ENCODE measurements around the gene NSMF.

DNA sequence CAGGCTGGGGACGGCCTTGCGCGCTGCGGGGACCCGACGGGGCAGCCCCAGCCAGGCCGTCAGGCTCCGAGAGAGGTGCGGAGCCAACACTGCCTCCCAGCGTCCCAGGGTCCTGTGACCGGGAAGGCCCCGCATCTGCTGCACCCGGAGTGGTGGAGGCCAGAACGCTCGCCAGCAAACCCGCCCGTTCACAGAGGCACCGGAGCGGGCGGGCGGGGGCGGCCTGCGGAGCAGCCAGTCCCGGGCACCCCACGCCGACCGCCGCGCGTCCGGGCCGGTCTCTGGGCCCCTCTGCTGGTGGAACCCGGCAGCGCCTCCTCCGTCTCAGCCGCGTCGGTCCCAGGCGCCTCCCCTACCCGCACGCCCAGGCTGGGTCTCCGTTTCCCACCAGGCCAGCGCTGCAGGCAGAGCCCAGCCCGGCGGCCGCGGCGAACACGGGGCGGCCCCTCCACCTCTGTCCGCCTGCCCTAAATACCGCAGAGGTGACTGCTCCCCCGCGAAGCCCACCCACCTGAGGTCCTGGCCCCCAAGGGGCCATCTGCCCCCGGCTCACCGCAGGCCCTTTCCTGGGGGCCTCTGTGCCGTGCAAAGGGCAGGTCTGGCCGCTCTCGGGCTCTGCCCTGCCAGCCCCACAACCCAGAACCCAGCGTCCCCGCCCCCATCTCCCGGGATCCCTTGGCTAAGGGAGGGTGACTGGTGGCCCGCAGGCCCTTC lies 52.1 kb downstream of the NSMF start:
- TF ChIP-seq, protein P1, sequence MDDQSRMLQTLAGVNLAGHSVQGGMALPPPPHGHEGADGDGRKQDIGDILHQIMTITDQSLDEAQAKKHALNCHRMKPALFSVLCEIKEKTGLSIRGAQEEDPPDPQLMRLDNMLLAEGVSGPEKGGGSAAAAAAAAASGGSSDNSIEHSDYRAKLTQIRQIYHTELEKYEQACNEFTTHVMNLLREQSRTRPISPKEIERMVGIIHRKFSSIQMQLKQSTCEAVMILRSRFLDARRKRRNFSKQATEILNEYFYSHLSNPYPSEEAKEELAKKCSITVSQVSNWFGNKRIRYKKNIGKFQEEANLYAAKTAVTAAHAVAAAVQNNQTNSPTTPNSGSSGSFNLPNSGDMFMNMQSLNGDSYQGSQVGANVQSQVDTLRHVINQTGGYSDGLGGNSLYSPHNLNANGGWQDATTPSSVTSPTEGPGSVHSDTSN (IDR thresholded peaks at IDR 0.05; ENCODE audit: insufficient replicate concordance, low read depth, low read length) = no peak
- TF ChIP-seq, protein P2, sequence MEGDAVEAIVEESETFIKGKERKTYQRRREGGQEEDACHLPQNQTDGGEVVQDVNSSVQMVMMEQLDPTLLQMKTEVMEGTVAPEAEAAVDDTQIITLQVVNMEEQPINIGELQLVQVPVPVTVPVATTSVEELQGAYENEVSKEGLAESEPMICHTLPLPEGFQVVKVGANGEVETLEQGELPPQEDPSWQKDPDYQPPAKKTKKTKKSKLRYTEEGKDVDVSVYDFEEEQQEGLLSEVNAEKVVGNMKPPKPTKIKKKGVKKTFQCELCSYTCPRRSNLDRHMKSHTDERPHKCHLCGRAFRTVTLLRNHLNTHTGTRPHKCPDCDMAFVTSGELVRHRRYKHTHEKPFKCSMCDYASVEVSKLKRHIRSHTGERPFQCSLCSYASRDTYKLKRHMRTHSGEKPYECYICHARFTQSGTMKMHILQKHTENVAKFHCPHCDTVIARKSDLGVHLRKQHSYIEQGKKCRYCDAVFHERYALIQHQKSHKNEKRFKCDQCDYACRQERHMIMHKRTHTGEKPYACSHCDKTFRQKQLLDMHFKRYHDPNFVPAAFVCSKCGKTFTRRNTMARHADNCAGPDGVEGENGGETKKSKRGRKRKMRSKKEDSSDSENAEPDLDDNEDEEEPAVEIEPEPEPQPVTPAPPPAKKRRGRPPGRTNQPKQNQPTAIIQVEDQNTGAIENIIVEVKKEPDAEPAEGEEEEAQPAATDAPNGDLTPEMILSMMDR (IDR thresholded peaks at IDR 0.05 in 2 of 3, conservative IDR thresholded peaks at IDR 0.05 in 1 of 3; ENCODE audit: control insufficient read depth in 2 of 3, extremely low read depth in 1 of 3, insufficient read depth in 1 of 3, low read depth in 3 of 3, low read length in 3 of 3) = peak; percentile 54 to 73 (median 71); a peak in 5 of 6 replicates
- no peak for TF ChIP-seq NR2C2 (IDR thresholded peaks at IDR 0.05; ENCODE audit: borderline replicate concordance, control insufficient read depth, insufficient read length, low read depth)
- TF ChIP-seq POLR2AphosphoS5 (IDR thresholded peaks at IDR 0.05; ENCODE audit: low read length) = no peak
- no peak for TF ChIP-seq MEF2B (IDR thresholded peaks at IDR 0.05; ENCODE audit: partially characterized antibody, poor library complexity, severe bottlenecking)
- TF ChIP-seq, protein P3, sequence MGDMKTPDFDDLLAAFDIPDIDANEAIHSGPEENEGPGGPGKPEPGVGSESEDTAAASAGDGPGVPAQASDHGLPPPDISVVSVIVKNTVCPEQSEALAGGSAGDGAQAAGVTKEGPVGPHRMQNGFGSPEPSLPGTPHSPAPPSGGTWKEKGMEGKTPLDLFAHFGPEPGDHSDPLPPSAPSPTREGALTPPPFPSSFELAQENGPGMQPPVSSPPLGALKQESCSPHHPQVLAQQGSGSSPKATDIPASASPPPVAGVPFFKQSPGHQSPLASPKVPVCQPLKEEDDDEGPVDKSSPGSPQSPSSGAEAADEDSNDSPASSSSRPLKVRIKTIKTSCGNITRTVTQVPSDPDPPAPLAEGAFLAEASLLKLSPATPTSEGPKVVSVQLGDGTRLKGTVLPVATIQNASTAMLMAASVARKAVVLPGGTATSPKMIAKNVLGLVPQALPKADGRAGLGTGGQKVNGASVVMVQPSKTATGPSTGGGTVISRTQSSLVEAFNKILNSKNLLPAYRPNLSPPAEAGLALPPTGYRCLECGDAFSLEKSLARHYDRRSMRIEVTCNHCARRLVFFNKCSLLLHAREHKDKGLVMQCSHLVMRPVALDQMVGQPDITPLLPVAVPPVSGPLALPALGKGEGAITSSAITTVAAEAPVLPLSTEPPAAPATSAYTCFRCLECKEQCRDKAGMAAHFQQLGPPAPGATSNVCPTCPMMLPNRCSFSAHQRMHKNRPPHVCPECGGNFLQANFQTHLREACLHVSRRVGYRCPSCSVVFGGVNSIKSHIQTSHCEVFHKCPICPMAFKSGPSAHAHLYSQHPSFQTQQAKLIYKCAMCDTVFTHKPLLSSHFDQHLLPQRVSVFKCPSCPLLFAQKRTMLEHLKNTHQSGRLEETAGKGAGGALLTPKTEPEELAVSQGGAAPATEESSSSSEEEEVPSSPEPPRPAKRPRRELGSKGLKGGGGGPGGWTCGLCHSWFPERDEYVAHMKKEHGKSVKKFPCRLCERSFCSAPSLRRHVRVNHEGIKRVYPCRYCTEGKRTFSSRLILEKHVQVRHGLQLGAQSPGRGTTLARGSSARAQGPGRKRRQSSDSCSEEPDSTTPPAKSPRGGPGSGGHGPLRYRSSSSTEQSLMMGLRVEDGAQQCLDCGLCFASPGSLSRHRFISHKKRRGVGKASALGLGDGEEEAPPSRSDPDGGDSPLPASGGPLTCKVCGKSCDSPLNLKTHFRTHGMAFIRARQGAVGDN (IDR thresholded peaks at IDR 0.05) = 0 out of 2 replicates have a peak, but pooled peaks have one; percentile 31
- peak; percentile 61; the same call in 1 of the 2 replicates for TF ChIP-seq ZNF24 (IDR thresholded peaks at IDR 0.05)
- no peak for TF ChIP-seq RCOR1 (conservative IDR thresholded peaks at IDR 0.05; ENCODE audit: low read depth, low read length)
